ENCODE measurements around the gene ELOVL5.
"Not testable (repeated sequence)": the region's sequence is repeated elsewhere in the genome, so short reads cannot be mapped to it uniquely, and the experiment has no call there.

The ELOVL5 gene

GRCh38 chr6:53311586-53311935 lies 37.2 kb downstream of the ELOVL5 start:
- no peak overlapping the region for H3K4me3 ChIP-seq (ENCODE audit: low read depth, low read length)
- DNase-seq (ENCODE audit: low read depth), result no peak

DNA sequence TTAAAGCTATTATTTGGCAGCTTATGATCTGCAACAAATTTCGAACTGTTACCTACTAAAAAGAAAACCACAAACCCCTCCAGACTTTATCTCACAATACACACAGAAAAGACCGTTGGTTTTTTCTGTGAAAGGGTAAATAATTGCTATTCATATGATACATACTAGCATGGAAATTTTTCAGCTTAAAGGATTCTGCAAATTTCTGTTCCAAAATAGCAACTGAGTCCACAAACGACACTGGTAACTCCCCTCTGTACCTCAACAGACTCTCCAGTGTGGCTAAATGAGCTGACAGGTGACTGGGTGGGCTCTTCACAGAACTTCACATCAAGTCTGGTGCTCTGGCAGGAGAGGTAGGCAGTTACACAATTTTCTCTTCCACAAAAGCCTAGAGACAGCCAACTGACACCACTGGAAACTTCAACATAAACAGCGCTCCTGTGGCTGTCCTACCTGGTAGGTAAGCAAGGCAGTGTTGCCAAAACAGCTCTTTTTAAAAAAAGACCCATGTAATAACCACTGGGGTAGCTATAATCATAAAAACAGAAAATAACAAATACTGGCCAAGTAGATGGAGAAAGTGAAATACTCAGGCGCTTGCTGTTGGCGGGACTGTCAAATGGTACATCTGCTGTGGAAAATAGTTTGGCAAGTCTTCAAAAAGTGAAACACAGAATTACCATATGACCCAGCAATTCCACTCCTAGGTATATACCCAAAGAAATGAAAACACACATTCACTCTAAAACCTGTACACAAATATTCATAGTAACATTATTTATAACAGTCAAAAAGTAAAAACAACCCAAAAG lies 37.8 kb downstream of the ELOVL5 start:
- no peak overlapping the region for H3K4me3 ChIP-seq (ENCODE audit: low read depth, low read length)
- no peak for DNase-seq (ENCODE audit: low read depth)

DNA sequence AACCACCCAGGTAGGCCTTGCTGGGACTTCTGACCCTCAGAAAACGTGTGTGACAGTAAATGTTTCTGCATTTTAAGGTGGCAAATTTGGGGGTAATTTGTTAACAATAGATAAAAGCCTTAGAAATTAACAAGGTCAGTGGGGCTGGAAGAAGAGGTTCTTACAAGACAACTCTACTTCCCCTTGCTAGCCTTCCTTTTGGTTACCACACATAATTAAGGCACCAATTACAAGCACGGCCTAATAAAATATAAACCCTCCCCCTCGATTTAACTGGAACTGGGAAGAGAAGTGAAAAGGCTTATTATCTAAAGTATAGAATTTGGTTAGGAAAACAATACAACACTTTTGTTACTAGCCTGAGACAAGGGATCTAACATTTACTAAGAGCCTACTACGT lies 38.8 kb downstream of the ELOVL5 start:
- no peak for DNase-seq (ENCODE audit: low read depth)
- no peak overlapping the region for H3K4me3 ChIP-seq (ENCODE audit: low read depth, low read length)

GRCh38 chr6:53309059-53309900 lies 39.5 kb downstream of the ELOVL5 start:
- H3K4me3 ChIP-seq (ENCODE audit: low read depth, low read length), result no peak overlapping the region
- DNase-seq (ENCODE audit: low read depth), result peak; percentile 73

- DNase-seq (ENCODE audit: low read depth), result no peak
- no peak overlapping the region for H3K4me3 ChIP-seq (ENCODE audit: low read depth, low read length)
These were observed 41.9 kb downstream of the ELOVL5 start for GRCh38 chr6:53306819-53307347.

DNA sequence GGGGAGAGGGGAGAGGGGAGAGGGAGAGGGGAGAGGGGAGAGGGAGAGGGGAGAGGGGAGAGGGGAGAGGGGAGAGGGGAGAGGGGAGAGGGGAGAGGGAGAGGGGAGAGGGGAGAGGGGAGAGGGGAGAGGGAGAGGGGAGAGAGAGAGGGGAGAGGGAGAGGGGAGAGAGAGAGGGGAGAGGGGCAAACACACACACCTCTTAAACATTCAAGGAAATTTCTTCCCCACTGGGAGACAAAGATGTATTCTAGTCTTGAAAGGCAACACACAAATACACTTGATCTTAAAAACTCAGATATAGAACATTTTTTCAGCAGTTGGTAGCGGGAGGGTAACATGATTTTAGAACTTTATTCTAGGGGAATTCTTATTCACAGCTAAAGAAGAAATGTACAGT lies 42.5 kb downstream of the ELOVL5 start:
- not testable (repeated sequence) for H3K4me3 ChIP-seq (ENCODE audit: low read depth, low read length); DNase-seq (ENCODE audit: low read depth)

- not testable (repeated sequence) for H3K4me3 ChIP-seq (ENCODE audit: low read depth, low read length); DNase-seq (ENCODE audit: low read depth)
These were observed 43.2 kb downstream of the ELOVL5 start for GRCh38 chr6:53305506-53306005.

DNA sequence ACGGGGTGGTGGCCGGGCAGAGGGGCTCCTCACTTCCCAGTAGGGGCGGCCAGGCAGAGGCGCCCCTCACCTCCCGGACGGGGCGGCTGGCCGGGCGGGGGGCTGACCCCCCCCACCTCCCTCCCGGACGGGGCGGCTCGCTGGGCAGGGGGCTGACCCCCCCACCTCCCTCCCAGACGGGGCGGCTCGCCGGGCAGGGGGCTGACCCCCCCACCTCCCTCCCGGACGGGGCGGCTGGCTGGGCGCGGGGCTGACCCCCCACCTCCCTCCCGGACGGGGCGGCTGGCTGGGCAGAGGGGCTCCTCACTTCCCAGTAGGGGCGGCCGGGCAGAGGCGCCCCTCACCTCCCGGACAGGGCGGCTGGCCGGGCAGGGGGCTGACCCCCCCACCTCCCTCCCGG lies 43.8 kb downstream of the ELOVL5 start:
- H3K4me3 ChIP-seq (ENCODE audit: low read depth, low read length), result not testable (repeated sequence)

GRCh38 chr6:53302678-53303360 lies 45.9 kb downstream of the ELOVL5 start:
- no peak overlapping the region for H3K4me3 ChIP-seq (ENCODE audit: low read depth, low read length)
- DNase-seq (ENCODE audit: low read depth), result peak; percentile 73

More for the DNA sequence above, 43.8 kb downstream of the ELOVL5 start:
- DNase-seq (ENCODE audit: low read depth), result not testable (repeated sequence)

DNA sequence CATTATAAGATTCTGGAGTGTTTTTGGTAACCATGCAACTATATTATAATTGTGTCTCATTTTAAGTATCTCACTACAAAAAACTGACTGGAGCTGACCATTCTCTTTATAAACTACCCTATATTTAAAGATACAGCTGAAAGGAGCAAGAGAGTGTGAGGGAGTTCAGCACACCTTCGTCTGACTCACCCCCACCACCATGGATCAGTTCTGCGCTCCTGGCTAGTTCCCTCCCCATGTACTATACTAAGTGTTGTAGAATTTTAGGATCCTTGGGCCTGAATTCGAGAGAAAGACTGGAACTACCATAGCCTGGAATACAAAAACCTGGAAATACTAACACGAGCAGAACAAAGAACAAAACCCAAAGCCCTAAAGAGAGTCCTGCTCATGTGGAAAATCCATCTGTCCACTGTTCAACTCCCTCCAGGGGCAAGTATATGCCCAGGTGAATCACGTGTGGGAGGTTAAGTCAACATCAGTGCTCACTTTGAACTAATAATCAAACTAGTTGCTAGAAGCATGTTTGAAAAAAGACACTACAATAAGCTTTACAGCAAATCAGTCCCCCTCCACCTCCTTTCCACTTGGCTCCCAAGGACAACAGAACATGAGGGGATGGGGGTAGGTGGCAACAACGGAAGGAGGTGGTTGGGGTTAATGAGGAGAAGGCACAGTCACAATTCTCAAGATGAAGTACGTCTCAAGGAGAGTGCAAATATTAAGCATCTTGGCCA lies 46.8 kb downstream of the ELOVL5 start:
- no peak for DNase-seq (ENCODE audit: low read depth)
- H3K4me3 ChIP-seq (ENCODE audit: low read depth, low read length), result no peak overlapping the region

- no peak for DNase-seq (ENCODE audit: low read depth)
These were observed 47.8 kb downstream of the ELOVL5 start for GRCh38 chr6:53300656-53301551.

GRCh38 chr6:53299331-53300005 lies 49.3 kb downstream of the ELOVL5 start:
- DNase-seq (ENCODE audit: low read depth), result no peak
- H3K4me3 ChIP-seq (ENCODE audit: low read depth, low read length), result no peak overlapping the region

More at GRCh38 chr6:53300656-53301551, 47.8 kb downstream of the ELOVL5 start:
- H3K4me3 ChIP-seq (ENCODE audit: low read depth, low read length), result no peak overlapping the region

DNA sequence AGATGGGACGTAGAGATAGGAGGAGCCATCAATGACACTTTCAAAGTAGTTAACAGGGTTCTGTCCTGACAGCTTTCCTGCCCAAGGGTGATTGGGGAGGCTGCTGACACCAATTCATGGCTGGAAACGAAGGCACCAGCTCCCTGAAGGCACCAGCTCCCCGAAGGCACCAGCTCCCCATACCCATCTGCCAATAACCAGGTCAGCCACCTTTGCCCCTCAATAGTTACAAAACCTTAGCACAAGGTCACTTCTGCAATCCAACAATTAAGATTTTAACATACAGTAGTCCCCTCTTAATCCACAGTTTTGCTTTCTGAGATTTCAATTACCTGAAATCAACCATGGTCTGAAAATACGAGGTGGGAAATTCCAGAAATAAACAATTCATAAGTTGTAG lies 51.7 kb downstream of the ELOVL5 start:
- no peak overlapping the region for H3K4me3 ChIP-seq (ENCODE audit: low read depth, low read length)
- no peak for DNase-seq (ENCODE audit: low read depth)

GRCh38 chr6:53295176-53295575 lies 53.6 kb downstream of the ELOVL5 start:
- DNase-seq (ENCODE audit: low read depth), result no peak
- H3K4me3 ChIP-seq (ENCODE audit: low read depth, low read length), result no peak overlapping the region

DNA sequence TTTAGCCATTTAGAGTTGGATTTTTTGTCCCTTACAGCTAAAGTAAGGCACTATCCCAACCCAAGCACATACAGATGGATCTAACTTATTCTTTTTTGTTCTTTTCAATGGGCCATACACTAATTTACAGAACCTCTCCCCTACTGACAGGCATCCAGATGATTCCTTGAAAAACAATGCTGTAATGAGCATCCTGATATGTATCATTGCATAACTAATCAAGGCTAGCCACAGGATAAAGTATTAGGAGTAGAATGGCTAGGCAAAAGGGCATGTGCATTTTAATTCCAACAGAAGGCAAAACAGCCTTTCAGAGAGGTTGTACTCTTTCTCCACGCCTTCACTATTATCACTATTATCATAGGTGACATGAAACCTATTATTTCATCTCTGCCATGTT lies 54.1 kb downstream of the ELOVL5 start:
- no peak for DNase-seq (ENCODE audit: low read depth)
- no peak overlapping the region for H3K4me3 ChIP-seq (ENCODE audit: low read depth, low read length)

- H3K4me3 ChIP-seq (ENCODE audit: low read depth, low read length), result no peak overlapping the region
- DNase-seq (ENCODE audit: low read depth), result no peak
These were observed 54.7 kb downstream of the ELOVL5 start for GRCh38 chr6:53294095-53294494.

DNA sequence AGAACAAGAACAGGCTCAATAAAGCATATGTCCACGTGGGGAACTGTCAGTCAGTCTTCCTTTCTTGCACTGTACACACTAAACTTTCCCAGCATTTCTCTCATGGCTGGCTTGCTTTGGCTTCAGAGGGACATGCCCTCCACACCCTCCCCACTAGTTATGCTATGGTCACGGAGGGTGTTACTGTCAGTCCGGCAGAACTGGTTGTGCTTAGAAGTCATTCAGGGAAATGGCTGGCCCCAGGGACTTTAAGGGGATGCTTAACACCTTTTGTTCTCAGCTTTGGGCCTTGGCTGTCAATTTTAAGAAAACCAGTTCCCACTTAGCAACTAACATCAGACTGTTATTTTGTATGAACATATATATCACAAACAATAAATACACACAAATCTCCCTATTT lies 55.1 kb downstream of the ELOVL5 start:
- DNase-seq (ENCODE audit: low read depth), result no peak
- no peak overlapping the region for H3K4me3 ChIP-seq (ENCODE audit: low read depth, low read length)
